K562 (cell line): ENCODE results near the gene TM7SF2. TPM values are rescaled to one million over a fixed set of nuclear protein-coding genes. Genes with fewer than 3 reads are reported as not detected.

Experiments used
- AFF1 ChIP-seq, 2 experiments: fragments of 450-650 bp; IDR thresholded peaks; 2 replicates each; pipeline ENCODE4 v1.6.1; 2018; ENCODE audit warnings: mild to moderate bottlenecking in 2 of 2, low read depth in 1 of 2; ENCODE audit not compliant: partially characterized antibody in 2 of 2
- CEBPB ChIP-seq: fragments of 450-650 bp; IDR thresholded peaks from 2 replicates; pipeline ENCODE4 v1.6.1; 2016; ENCODE audit warnings: missing genetic modification characterization, missing compliant biosample characterization
- CEBPG ChIP-seq, 3 experiments: fragments of 200-800 bp in 1 of 3; sonication (Bioruptor generic) in 1 of 3; sonication (generic) in 1 of 3; formaldehyde crosslinking in 1 of 3; IDR thresholded peaks in 2 of 3; conservative IDR thresholded peaks in 1 of 3; 2 replicates each; pipeline versions ENCODE4 v1.6.1 to v1.8.0; 2016 to 2022; ENCODE audit warnings: missing compliant biosample characterization in 2 of 3, missing genetic modification characterization in 2 of 3, mild to moderate bottlenecking in 1 of 3, missing genetic modification reagents in 1 of 3
- CUX1 ChIP-seq: fragments of 200-800 bp; sonication (Bioruptor generic); IDR thresholded peaks from 2 replicates; pipeline ENCODE4 v1.6.1; 2016; ENCODE audit warnings: missing genetic modification characterization, missing compliant biosample characterization
- GABPA ChIP-seq: fragments of 200-800 bp; sonication (Bioruptor generic); conservative IDR thresholded peaks from 2 replicates; pipeline ENCODE4 v1.6.1; 2016; ENCODE audit warnings: low read depth, missing genetic modification characterization, missing compliant biosample characterization
- GABPB1 ChIP-seq: sonication (generic); formaldehyde crosslinking; IDR thresholded peaks from 2 replicates; pipeline ENCODE4 v1.8.0; 2022; ENCODE audit warnings: mild to moderate bottlenecking, missing genetic modification reagents
- HLTF ChIP-seq: fragments of 450-650 bp; IDR thresholded peaks from 2 replicates; pipeline ENCODE4 v1.6.1; 2016
- NFRKB ChIP-seq: fragments of 450-650 bp; IDR thresholded peaks from 2 replicates; pipeline ENCODE4 v1.6.1; 2016; ENCODE audit warnings: low read depth
- NR2C2 ChIP-seq, 2 experiments: fragments of 200-800 bp in 1 of 2; sonication (Bioruptor generic) in 1 of 2; sonication (generic) in 1 of 2; formaldehyde crosslinking in 1 of 2; IDR thresholded peaks; 2 replicates each; pipeline versions ENCODE4 v1.6.1 to v1.8.0; 2016 to 2022; ENCODE audit warnings: mild to moderate bottlenecking in 1 of 2, missing compliant biosample characterization in 1 of 2, missing genetic modification characterization in 1 of 2, missing genetic modification reagents in 1 of 2
- POLR2B ChIP-seq: fragments of 450-650 bp; IDR thresholded peaks from 2 replicates; pipeline ENCODE4 v1.6.1; 2018; ENCODE audit warnings: low read depth; ENCODE audit not compliant: partially characterized antibody
- RUNX1 ChIP-seq: sonication (generic); IDR thresholded peaks from 2 replicates; pipeline ENCODE4 v1.6.1; 2016; ENCODE audit warnings: antibody characterized with exemption, low read depth
- SRSF3 ChIP-seq: fragments of 200-400 bp; formaldehyde crosslinking; IDR thresholded peaks from 2 replicates; pipeline ENCODE4 v1.6.1; 2016; ENCODE audit warnings: mild to moderate bottlenecking, low read length, moderate library complexity; ENCODE audit not compliant: insufficient read depth
- TOE1 ChIP-seq, 2 experiments: fragments of 450-650 bp in 1 of 2; sonication (generic) in 1 of 2; formaldehyde crosslinking in 1 of 2; IDR thresholded peaks; 2 replicates each; pipeline versions ENCODE4 v1.7.1 to v1.8.0; 2016 to 2022; ENCODE audit warnings: borderline replicate concordance in 2 of 2, mild to moderate bottlenecking in 2 of 2, antibody characterized with exemption in 1 of 2, inconsistent platforms in 1 of 2, low read depth in 1 of 2, missing genetic modification reagents in 1 of 2, moderate library complexity in 1 of 2
- USF1 ChIP-seq: sonication (generic); formaldehyde crosslinking; IDR thresholded peaks from 2 replicates; pipeline ENCODE4 v1.9.0; 2022; ENCODE audit warnings: mild to moderate bottlenecking, missing genetic modification reagents
- ZNF445 ChIP-seq: fragments of 250-450 bp; sonication (Bioruptor Pico); IDR thresholded peaks from 2 replicates; pipeline ENCODE4 v1.4.0; 2020; ENCODE audit warnings: low read depth, mild to moderate bottlenecking, moderate library complexity
- ZNF830 ChIP-seq: fragments of 250-450 bp; sonication (Bioruptor Pico); IDR thresholded peaks from 2 replicates; pipeline ENCODE4 v1.5.0; 2021; ENCODE audit warnings: mild to moderate bottlenecking
- polyA plus RNA-seq, 8 experiments: library from polyadenylated mRNA; depleted of rRNA in 4 of 8; stranded (reverse) in 5 of 8; unstranded in 3 of 8; fragments of >200 nt; fragmentation: Nextera tagmentation in 2 of 8; fragmentation: Illumina TruSeq in 1 of 8; extraction: Ambion mirVana in 2 of 8; extraction: Trizol in 1 of 8; gene quantifications; 2 replicates each; pipeline versions ENCODE4 v1.2.1 to v1.2.3, GENCODE V29; 2011 to 2014; ENCODE audit warnings: inconsistent platforms in 1 of 8, missing spikeins in 1 of 8
- total RNA-seq, 7 experiments: library from RNA; depleted of rRNA in 6 of 7; stranded (reverse); fragments of >200 nt in 6 of 7; fragmentation: Illumina TruSeq in 2 of 7; extraction: Trizol in 2 of 7; gene quantifications; 2 replicates each; pipeline versions ENCODE4 v1.2.1 to v1.2.3, GENCODE V29; 2011 to 2021; ENCODE audit warnings: low replicate concordance in 1 of 7

Gene TM7SF2
- total and polyA plus RNA-seq, 9 of the 15 experiments (the other 6 are each of a cell fraction or from before 2014, with no cell fraction given), result 1.2 to 22.0 (median 14.3) TPM

GRCh38 chr11:65121447-65121864, 9.8 kb downstream of the TM7SF2 start (continued):
- TF ChIP-seq NR2C2 (CRISPR knock-in tag; IDR thresholded peaks at IDR 0.05), result 0 out of 2 replicates have a peak, but pooled peaks have one; percentile 23
- TF ChIP-seq NR2C2 (tag; IDR thresholded peaks at IDR 0.05), result peak; percentile 85
- TF ChIP-seq CUX1 (CRISPR knock-in tag), result no peak
- TF ChIP-seq ZNF830 (CRISPR knock-in tag), result no peak
- no peak for TF ChIP-seq RUNX1
- TF ChIP-seq ZNF445, result no peak
- no peak for TF ChIP-seq CEBPB (tag)
- TF ChIP-seq GABPA (tag), result peak; percentile 49
- TF ChIP-seq NFRKB, result no peak; the same call in 1 of the 2 replicates
- TF ChIP-seq POLR2B, result no peak
- 0 out of 2 replicates have a peak, but pooled peaks have one; percentile 7 for TF ChIP-seq GABPB1 (CRISPR knock-in tag)
- TF ChIP-seq CEBPG (CRISPR knock-in tag; IDR thresholded peaks at IDR 0.05), result peak; percentile 40; the same call in 1 of the 2 replicates
- no peak for TF ChIP-seq CEBPG (tag; conservative IDR thresholded peaks at IDR 0.05 in 1 of 2, IDR thresholded peaks at IDR 0.05 in 1 of 2)
- TF ChIP-seq USF1, result peak; percentile 37; the same call in 1 of the 2 replicates
- 0 out of 2 replicates have a peak, but pooled peaks have one; percentile 51 for TF ChIP-seq SRSF3
- no peak for TF ChIP-seq HLTF
- no peak for TF ChIP-seq TOE1 (IDR thresholded peaks at IDR 0.05; ENCODE audit: borderline replicate concordance)
- TF ChIP-seq TOE1 (CRISPR knock-in tag; IDR thresholded peaks at IDR 0.05; ENCODE audit: borderline replicate concordance, low read depth), result no peak
- peak in 1 of 2 experiments; percentile 33 for TF ChIP-seq AFF1 (IDR thresholded peaks at IDR 0.05; ENCODE audit: low read depth in 1 of 2, partially characterized antibody in 2 of 2)
